ENCODE measurements around the gene FAM53A. TPM values are rescaled to one million over a fixed set of nuclear protein-coding genes. Genes with fewer than 3 reads are reported as not detected.

Gene FAM53A
- total RNA-seq, 4 donors from 2014 or later, result 6.1 to 33.7 (median 13.6) TPM

- H3K27ac ChIP-seq, result no peak overlapping the region
- WGBS, 2 donors, result 37 to 50% methylated on average over 13 of the region's 23 CpGs
- peaks cover 0 to 22% of the 10 kb centered on the region in 2 donors for H3K27me3 ChIP-seq
- DNase-seq (ENCODE audit: low spot score in 2 of 2), result no peak
- peaks cover 0 to 34% (median 3%) of the 10 kb centered on the region in 4 donors for H3K9me3 ChIP-seq
- no peaks in the 10 kb centered on the region for H3K36me3 ChIP-seq
- no peaks in the 10 kb centered on the region for H3K4me1 ChIP-seq
- TF ChIP-seq POLR2A (IDR thresholded peaks at IDR 0.05) (no peak), CTCF (IDR thresholded peaks at IDR 0.05) (no peak), EP300 (IDR thresholded peaks at IDR 0.05) (no peak)
- no peak overlapping the region for H3K4me3 ChIP-seq
Measured at GRCh38 chr4:1593881-1594345, 90.2 kb downstream of the FAM53A start.

GRCh38 chr4:1593458-1593857, 90.7 kb downstream of the FAM53A start:
- WGBS, 2 donors, result 45 to 60% methylated on average over 19 of the region's 19 CpGs
- DNase-seq (ENCODE audit: low spot score in 2 of 2), result no peak
- peaks cover 0 to 22% of the 10 kb centered on the region in 2 donors for H3K27me3 ChIP-seq

GRCh38 chr4:1592709-1593417, 91.2 kb downstream of the FAM53A start:
- Histone ChIP-seq H3K36me3 (no peaks in the 10 kb centered on the region), H3K4me1 (no peaks in the 10 kb centered on the region), H3K4me3 (no peak overlapping the region), H3K9me3 (peaks cover 0 to 45% (median 3%) of the 10 kb centered on the region in 4 donors), H3K27ac (no peak overlapping the region), H3K27me3 (peaks cover 0 to 22% of the 10 kb centered on the region in 2 donors)
- TF ChIP-seq CTCF (IDR thresholded peaks at IDR 0.05) (no peak), POLR2A (IDR thresholded peaks at IDR 0.05) (no peak)
- no peak for DNase-seq (ENCODE audit: low spot score in 2 of 2)
- 94 to 96% methylated on average over 18 to 60 of the region's 62 CpGs for WGBS, 2 donors

More at GRCh38 chr4:1593458-1593857, 90.7 kb downstream of the FAM53A start:
- Histone ChIP-seq H3K4me1 (no peaks in the 10 kb centered on the region), H3K27ac (no peak overlapping the region), H3K9me3 (peaks cover 0 to 39% (median 3%) of the 10 kb centered on the region in 4 donors), H3K36me3 (no peaks in the 10 kb centered on the region), H3K4me3 (no peak overlapping the region)
- TF ChIP-seq POLR2A (IDR thresholded peaks at IDR 0.05) (no peak), CTCF (IDR thresholded peaks at IDR 0.05) (no peak), EP300 (IDR thresholded peaks at IDR 0.05) (no peak)

GRCh38 chr4:1592068-1592708, 91.9 kb downstream of the FAM53A start:
- no peak for DNase-seq (ENCODE audit: low spot score in 2 of 2)
- Histone ChIP-seq H3K27me3 (peaks cover 0 to 22% of the 10 kb centered on the region in 2 donors), H3K36me3 (no peaks in the 10 kb centered on the region), H3K4me1 (no peaks in the 10 kb centered on the region), H3K4me3 (no peak overlapping the region), H3K9me3 (peaks cover 0 to 46% (median 3%) of the 10 kb centered on the region in 4 donors), H3K27ac (no peak overlapping the region)
- 91 to 92% methylated on average over 26 to 32 of the region's 36 CpGs for WGBS, 2 donors
- no peak for TF ChIP-seq CTCF (IDR thresholded peaks at IDR 0.05)
- TF ChIP-seq POLR2A (IDR thresholded peaks at IDR 0.05), result no peak
- no peak for TF ChIP-seq EP300 (IDR thresholded peaks at IDR 0.05)

DNA sequence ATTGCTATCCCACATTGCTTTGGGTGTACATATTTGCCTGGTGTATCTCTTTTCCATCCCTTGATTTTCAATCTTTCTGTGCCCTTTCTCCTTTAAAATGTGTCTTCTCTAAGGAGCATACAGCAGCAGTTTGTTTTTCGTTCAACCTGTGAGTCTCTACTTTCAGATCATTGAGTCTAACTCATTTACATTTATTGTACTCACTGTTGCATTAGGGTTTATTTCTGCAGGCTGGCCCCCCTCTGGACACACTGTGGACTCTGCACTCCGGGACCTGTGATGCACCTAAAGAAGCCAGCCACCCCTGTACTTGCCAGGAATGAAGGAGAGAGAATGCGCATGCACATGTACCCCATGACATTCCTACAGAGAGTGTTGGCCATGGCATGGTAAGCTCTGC, 93.0 kb downstream of the FAM53A start:
- TF ChIP-seq CTCF (IDR thresholded peaks at IDR 0.05) (no peak), POLR2A (IDR thresholded peaks at IDR 0.05) (no peak)
- H3K27me3 ChIP-seq, result peaks cover 0 to 22% of the 10 kb centered on the region in 2 donors
- H3K27ac ChIP-seq, result no peak overlapping the region
- DNase-seq (ENCODE audit: low spot score in 2 of 2), result no peak
- no peaks in the 10 kb centered on the region for H3K4me1 ChIP-seq
- H3K9me3 ChIP-seq, result peaks cover 0 to 46% (median 3%) of the 10 kb centered on the region in 4 donors
- H3K36me3 ChIP-seq, result no peaks in the 10 kb centered on the region
- no peak overlapping the region for H3K4me3 ChIP-seq
- WGBS, 2 donors, result 87 to 98% methylated on average over 3 of the region's 3 CpGs
